ENCODE data around the gene MRM2.

MRM2 gene

DNA sequence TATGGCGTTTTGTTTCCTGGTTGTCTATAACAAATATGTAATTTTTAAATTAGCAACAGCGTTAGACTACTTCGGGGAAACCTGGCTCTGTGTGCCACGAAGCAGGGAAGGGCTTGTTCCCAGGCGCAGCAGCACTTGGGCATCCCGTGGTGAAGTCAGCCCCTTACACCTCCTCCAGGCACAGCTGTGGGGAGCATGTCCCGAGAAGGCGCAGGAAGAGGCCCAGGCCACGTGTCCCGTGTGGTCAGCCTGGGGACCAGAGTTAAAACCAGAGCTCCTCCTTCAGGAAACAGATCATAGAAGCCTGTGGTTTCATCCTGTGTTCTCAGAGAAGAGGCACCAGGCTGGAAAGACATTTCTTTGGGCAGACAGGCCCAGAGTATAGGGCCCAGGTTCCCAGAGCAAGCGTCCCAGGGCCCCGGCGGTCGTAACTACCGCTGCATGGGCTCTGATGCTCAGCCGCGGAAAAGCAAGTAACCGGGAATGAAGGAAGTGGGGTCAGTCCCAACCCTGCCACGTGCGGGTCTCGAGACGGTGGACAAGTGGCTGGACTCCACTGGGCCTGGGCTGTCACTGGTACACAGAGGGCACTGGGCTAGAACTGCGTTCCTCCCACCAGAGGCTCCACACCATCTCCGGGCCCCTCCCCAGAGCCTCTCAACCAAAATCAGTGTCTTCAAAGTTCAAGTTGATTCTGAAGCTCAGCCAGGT is 7.1 kb upstream of the MRM2 start:
- peak overlapping the region; percentile 37 for H3K4me3 ChIP-seq (ENCODE audit: control insufficient read depth, low read depth, low read length)
- peak; percentile 86 for DNase-seq (ENCODE audit: low read depth)
- TF ChIP-seq, protein P1, sequence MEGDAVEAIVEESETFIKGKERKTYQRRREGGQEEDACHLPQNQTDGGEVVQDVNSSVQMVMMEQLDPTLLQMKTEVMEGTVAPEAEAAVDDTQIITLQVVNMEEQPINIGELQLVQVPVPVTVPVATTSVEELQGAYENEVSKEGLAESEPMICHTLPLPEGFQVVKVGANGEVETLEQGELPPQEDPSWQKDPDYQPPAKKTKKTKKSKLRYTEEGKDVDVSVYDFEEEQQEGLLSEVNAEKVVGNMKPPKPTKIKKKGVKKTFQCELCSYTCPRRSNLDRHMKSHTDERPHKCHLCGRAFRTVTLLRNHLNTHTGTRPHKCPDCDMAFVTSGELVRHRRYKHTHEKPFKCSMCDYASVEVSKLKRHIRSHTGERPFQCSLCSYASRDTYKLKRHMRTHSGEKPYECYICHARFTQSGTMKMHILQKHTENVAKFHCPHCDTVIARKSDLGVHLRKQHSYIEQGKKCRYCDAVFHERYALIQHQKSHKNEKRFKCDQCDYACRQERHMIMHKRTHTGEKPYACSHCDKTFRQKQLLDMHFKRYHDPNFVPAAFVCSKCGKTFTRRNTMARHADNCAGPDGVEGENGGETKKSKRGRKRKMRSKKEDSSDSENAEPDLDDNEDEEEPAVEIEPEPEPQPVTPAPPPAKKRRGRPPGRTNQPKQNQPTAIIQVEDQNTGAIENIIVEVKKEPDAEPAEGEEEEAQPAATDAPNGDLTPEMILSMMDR (IDR thresholded peaks at IDR 0.05; ENCODE audit: control insufficient read depth, insufficient read depth, low read depth, low read length, missing control alignments), result no peak

- TF ChIP-seq, protein P1 (IDR thresholded peaks at IDR 0.05; ENCODE audit: control insufficient read depth, insufficient read depth, low read depth, low read length, missing control alignments), result peak; percentile 74
- no peak overlapping the region for H3K4me3 ChIP-seq (ENCODE audit: control insufficient read depth, low read depth, low read length)
- DNase-seq (ENCODE audit: low read depth), result no peak
Measured at GRCh38 chr7:2247141-2247995, 5.4 kb upstream of the MRM2 start.

- H3K4me3 ChIP-seq (ENCODE audit: control insufficient read depth, low read depth, low read length), result no peak overlapping the region
- DNase-seq (ENCODE audit: low read depth), result no peak
- TF ChIP-seq, protein P1 (IDR thresholded peaks at IDR 0.05; ENCODE audit: control insufficient read depth, insufficient read depth, low read depth, low read length, missing control alignments), result no peak
Measured at GRCh38 chr7:2245883-2246675, 4.1 kb upstream of the MRM2 start.

GRCh38 chr7:2244404-2244995 is 2.5 kb upstream of the MRM2 start:
- DNase-seq (ENCODE audit: low read depth), result no peak
- no peak overlapping the region for H3K4me3 ChIP-seq (ENCODE audit: control insufficient read depth, low read depth, low read length)
- TF ChIP-seq, protein P1 (IDR thresholded peaks at IDR 0.05; ENCODE audit: control insufficient read depth, insufficient read depth, low read depth, low read length, missing control alignments), result no peak

- TF ChIP-seq, protein P1 (IDR thresholded peaks at IDR 0.05; ENCODE audit: control insufficient read depth, insufficient read depth, low read depth, low read length, missing control alignments), result no peak
- H3K4me3 ChIP-seq (ENCODE audit: control insufficient read depth, low read depth, low read length), result peak overlapping the region; percentile 55; the same call in 1 of the 2 replicates
- no peak for DNase-seq (ENCODE audit: low read depth)
Measured at GRCh38 chr7:2243458-2243857, 1.5 kb upstream of the MRM2 start.

All from AG09309 (cell line).